Amniotic epithelial cell (primary cell): ENCODE data around the gene CCDC178.
"Not testable (repeated sequence)": the region's sequence is repeated elsewhere in the genome, so short reads cannot be mapped to it uniquely, and the experiment has no call there.

ENCODE experiments used
- DNase-seq: peaks from one replicate; pipeline ENCODE4 v3.0.0-alpha.2; 2010; ENCODE audit warnings: low read depth

Gene CCDC178

GRCh38 chr18:33212363-33212762 is 228.2 kb downstream of the CCDC178 start:
- DNase-seq = no peak

DNA sequence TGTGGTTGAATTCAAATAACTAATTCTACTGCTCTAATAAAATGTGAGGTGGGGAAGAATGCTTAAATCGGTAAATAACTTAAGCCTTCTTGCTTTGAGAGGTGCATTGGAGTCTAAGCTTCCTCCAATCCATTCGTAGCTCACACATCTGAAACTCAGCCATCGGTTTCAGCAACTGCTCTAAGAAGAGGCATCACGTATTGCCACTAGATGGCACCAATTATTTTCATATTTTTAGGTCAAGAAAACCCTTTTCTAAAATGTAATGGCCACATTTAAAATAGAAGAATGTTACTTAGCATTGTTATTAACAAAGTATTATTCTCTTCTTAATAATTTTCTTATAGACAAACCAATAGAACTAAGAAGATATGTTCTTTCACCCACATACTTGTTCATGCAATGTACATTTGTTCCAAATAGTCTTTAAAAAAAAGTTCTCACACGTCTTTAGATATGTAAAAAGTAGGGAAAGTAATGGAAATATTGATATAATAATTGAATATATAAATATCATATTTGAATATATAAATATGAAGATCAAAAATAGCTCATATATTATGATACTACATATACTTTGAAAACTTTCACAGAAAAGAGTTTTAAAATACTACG is 229.8 kb downstream of the CCDC178 start:
- peak; percentile 9 for DNase-seq

GRCh38 chr18:33205777-33206176 is 234.7 kb downstream of the CCDC178 start:
- DNase-seq = no peak

GRCh38 chr18:33201509-33201926 is 239.0 kb downstream of the CCDC178 start:
- DNase-seq = peak; percentile 1

- no peak for DNase-seq
These were observed 244.7 kb downstream of the CCDC178 start for GRCh38 chr18:33195795-33196194.

DNA sequence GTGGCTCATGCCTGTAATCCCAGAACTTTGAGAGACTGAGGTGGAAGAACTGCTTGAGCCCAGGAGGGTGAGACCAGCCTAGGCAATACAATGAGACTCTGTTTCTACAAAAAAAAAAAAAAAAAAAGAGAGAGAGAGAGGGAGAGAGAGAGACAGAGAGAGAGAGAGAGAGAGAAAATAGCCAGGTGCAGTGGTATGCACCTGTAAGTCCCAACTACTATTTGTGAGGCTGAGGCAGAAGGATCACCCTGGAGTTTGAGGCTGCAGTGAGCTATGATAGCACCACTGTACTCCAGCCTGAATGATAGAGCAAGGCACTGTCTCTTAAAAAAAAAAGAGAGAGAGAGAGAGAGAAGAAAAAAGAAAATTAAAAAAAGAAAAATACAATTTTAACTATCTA is 245.7 kb downstream of the CCDC178 start:
- no peak for DNase-seq

DNA sequence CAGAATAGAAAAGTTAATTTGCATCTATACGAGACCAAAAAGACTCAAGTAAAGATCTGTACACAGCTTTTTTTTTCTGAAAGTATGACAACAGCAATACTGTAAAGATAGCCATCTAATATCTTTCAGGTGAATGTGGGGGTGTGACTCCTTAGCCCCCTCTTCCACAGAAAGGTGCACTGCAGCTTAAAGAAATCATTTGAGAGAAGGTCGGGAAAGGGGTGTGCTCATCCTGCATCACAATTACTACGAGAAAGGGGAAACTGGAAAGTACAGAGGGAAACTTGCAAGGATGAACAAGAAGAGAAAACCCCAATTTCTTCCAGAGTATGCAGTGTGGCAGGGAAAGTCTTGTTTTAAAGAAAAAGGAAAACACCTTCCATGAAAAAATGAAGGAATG is 255.6 kb downstream of the CCDC178 start:
- no peak for DNase-seq

- DNase-seq = no peak
These were observed 256.3 kb downstream of the CCDC178 start for GRCh38 chr18:33184175-33184574.

- no peak for DNase-seq
These were observed 257.4 kb downstream of the CCDC178 start for GRCh38 chr18:33183136-33183535.

GRCh38 chr18:33181016-33181415 is 259.5 kb downstream of the CCDC178 start:
- DNase-seq = no peak

- no peak for DNase-seq
These were observed 271.3 kb downstream of the CCDC178 start for GRCh38 chr18:33169218-33169617.

DNA sequence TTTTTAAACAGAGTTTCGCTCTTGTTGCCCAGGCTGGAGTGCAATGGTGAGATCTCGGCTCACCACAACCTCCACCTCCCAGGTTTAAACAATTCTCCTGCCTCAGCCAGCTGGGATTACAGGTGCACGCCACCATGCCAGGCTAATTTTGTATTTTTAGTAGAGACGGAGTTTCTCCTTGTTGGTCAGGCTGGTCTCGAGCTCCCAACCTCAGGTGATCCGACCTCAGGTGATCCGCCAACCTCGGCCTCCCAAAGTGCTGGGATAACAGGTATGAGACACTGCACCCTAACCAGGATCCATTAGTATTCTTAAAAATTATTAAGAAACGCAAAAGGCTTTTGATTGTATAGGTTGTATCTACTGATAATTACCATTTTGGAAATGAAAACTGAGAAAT is 276.4 kb downstream of the CCDC178 start:
- DNase-seq = not testable (repeated sequence)

GRCh38 chr18:33161131-33161530 is 279.4 kb downstream of the CCDC178 start:
- DNase-seq = no peak

- DNase-seq = no peak
These were observed 281.4 kb downstream of the CCDC178 start for GRCh38 chr18:33159151-33159550.

DNA sequence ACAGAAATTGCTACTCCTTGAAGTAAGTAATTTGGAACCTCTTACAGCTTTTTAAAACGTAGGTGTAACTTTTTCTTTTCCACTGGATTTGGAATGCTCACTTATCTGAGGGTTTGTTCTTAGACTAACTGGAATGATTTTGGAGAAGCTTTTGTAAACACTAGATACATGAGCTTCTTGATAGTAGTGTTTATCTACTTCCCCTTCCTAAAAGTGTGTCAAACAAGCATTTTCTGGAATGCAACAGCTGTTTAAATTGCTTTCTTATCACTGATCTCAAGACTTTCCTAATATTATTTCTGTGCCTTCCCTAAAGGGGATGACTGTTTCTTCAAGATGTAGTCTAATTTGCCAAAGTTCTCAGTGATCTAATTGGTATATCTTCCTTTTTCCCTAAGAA is 282.6 kb downstream of the CCDC178 start:
- DNase-seq = no peak

- DNase-seq = no peak
These were observed 283.5 kb downstream of the CCDC178 start for GRCh38 chr18:33156906-33157470.

DNA sequence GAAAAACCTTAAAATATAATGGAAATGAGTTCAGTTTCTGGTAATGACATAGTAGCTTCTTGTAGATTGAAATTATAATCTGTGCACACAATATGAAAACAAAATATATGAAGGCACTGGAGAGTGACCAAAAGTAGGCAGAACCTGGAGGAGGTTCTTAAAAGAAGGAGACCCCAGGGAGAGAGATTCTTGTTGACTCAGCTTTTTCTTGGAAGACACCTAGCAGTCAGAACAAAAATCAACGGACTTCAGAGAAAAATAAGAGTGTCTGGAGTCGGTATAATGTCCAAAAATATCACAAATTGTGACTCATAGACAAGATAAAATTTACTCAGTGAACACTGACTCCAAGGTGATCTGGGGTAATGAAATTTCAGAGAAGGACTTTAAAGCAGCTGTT is 286.5 kb downstream of the CCDC178 start:
- no peak for DNase-seq

- DNase-seq = no peak
These were observed 288.1 kb downstream of the CCDC178 start for GRCh38 chr18:33152376-33152775.

GRCh38 chr18:33147811-33148210 is 292.7 kb downstream of the CCDC178 start:
- not testable (repeated sequence) for DNase-seq

DNA sequence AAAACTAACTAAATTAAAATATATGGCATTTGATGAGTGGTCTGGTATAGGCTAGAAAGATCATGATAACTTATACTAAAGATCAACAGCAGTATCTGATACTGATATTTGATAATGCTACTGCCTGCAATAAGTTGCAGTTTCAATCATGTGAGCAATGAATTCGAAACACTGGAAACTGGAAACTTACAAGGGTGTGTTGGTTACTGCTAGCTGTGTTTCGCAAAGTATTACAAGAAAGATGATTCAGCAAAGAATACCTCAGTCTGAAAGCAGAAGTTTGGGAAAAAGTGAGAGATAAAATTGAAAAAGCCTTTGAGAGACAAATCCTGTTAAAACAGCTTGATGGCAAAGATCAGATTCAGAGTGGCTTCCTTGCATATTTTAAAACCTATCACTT is 294.5 kb downstream of the CCDC178 start:
- DNase-seq = no peak

DNA sequence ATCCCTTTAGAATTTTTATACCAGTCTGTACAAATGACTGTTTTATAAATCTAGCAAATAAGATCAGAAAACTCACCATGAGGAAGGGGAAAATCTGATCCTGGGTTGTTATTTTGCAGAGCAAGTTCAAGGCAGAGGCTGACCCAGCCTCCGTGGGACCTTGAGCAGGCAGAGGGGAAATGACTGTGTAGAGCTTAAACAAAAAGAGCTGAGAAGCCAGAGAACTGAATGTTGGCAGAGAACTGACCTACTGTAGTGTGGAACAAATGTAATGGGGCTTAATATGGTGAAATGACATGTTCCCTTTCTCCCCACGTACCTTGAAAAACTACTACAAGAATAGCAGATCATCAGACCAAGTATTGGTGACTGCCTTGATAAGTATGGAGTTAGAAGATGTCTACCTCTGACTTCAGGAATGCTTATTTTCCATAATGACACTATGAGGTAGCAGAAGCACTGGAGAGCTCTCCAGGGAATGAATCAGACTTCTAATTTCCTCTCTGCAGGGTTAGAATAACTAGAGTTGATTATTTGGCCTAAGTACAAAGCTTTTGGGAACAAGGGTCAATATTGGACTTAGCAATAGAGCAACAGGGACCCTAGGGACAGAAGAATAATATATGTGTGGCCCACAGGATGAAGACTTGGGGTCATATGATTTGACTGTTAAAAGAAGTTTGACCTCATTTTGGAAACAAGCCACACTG is 304.4 kb downstream of the CCDC178 start:
- no peak for DNase-seq

GRCh38 chr18:33132657-33133056 is 307.9 kb downstream of the CCDC178 start:
- no peak for DNase-seq

DNA sequence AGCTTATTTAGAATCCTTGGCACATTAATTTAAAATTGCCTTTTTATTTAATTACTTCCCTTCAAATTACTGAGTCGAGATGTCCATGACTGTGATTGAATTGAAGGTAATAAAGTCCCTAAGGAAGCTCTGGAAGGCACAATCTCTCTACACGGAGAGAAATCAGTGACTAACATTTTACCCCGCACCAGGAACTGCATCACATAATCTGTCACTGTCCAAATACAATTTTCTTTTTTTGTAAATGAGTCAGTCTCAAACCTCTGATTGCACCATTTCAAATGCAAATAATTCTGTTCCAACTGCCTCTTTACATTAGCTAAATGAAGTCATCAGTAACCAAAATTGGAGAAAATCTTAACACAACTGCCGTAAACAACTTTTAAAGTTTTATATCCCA is 311.9 kb downstream of the CCDC178 start:
- DNase-seq = no peak
